GM23338 (cell line): Measurements from ENCODE around the gene FAM13B. TPM values are rescaled to one million over a fixed set of nuclear protein-coding genes. Genes with fewer than 3 reads are reported as not detected.

Experiments used
- ATAC-seq: fragments of 200-7000 bp; cut with Tn5 transposase; 3 replicates; pipeline ENCODE4 v1.9.1; 2020
- DNase-seq: peaks from one replicate; pipeline ENCODE4 v3.0.0-alpha.2; 2015; ENCODE audit warnings: low spot score
- H2AFZ ChIP-seq: fragments of 200-600 bp; sonication (generic); 2 replicates; pipeline ENCODE4 v1.8.0; 2016; ENCODE audit warnings: antibody characterized with exemption, mild to moderate bottlenecking, moderate library complexity
- H3F3A ChIP-seq: fragments of 200-600 bp; sonication (generic); replicated peaks from 2 replicates; pipeline ENCODE4 v1.8.0; 2017; ENCODE audit warnings: antibody characterized with exemption, mixed run types, low read depth
- H3K27ac ChIP-seq: fragments of 200-600 bp; sonication (generic); 2 replicates; pipeline ENCODE4 v1.6.1; 2016; ENCODE audit warnings: low read depth
- H3K27me3 ChIP-seq: fragments of 200-600 bp; sonication (generic); 2 replicates; pipeline ENCODE4 v1.8.0; 2016; ENCODE audit warnings: mild to moderate bottlenecking, mixed run types, moderate library complexity; ENCODE audit not compliant: insufficient read depth
- H3K36me3 ChIP-seq: fragments of 200-600 bp; sonication (generic); 2 replicates; pipeline ENCODE4 v1.8.0; 2016; ENCODE audit warnings: mild to moderate bottlenecking; ENCODE audit not compliant: insufficient read depth
- H3K4me1 ChIP-seq: fragments of 200-600 bp; sonication (generic); 2 replicates; pipeline ENCODE4 v1.8.0; 2016; ENCODE audit warnings: mild to moderate bottlenecking, moderate library complexity; ENCODE audit not compliant: insufficient read depth
- H3K4me2 ChIP-seq: fragments of 200-600 bp; sonication (generic); 2 replicates; pipeline ENCODE4 v1.7.1; 2017; ENCODE audit warnings: mixed run types
- H3K4me3 ChIP-seq: fragments of 200-600 bp; sonication (generic); 2 replicates; pipeline ENCODE4 v1.6.1; 2016; ENCODE audit warnings: mixed run types
- H3K79me2 ChIP-seq: fragments of 200-600 bp; sonication (generic); replicated peaks from 2 replicates; pipeline ENCODE4 v1.8.0; 2017; ENCODE audit warnings: mild to moderate bottlenecking; ENCODE audit not compliant: insufficient read depth
- H3K9me2 ChIP-seq: fragments of 200-600 bp; sonication (generic); 2 replicates; pipeline ENCODE4 v1.8.0; 2017; ENCODE audit not compliant: insufficient read depth
- H4K20me1 ChIP-seq: fragments of 200-600 bp; sonication (generic); replicated peaks from 2 replicates; pipeline ENCODE4 v1.8.0; 2017; ENCODE audit warnings: mild to moderate bottlenecking; ENCODE audit not compliant: insufficient read depth
- H3K27ac Mint-ChIP-seq: 2 replicates; pipeline ENCODE4 v1.8.0; 2020; ENCODE audit warnings: inconsistent platforms, mild to moderate bottlenecking, moderate library complexity, mixed read lengths
- H3K27me3 Mint-ChIP-seq: 3 replicates; pipeline ENCODE4 v1.8.0; 2022; ENCODE audit warnings: low read depth, mild to moderate bottlenecking, moderate library complexity, mixed read lengths, inconsistent platforms; ENCODE audit not compliant: insufficient read depth, poor library complexity
- H3K36me3 Mint-ChIP-seq: 3 replicates; pipeline ENCODE4 v1.8.0; 2021; ENCODE audit warnings: low read depth, mild to moderate bottlenecking, inconsistent platforms, moderate library complexity, mixed read lengths
- H3K4me1 Mint-ChIP-seq: 3 replicates; pipeline ENCODE4 v1.8.0; 2020; ENCODE audit warnings: mild to moderate bottlenecking, inconsistent platforms, mixed read lengths
- H3K4me3 Mint-ChIP-seq: 3 replicates; pipeline ENCODE4 v1.8.0; 2021; ENCODE audit warnings: moderate library complexity, mild to moderate bottlenecking, inconsistent platforms, mixed read lengths
- H3K9me3 Mint-ChIP-seq: 3 replicates; pipeline ENCODE4 v1.8.0; 2020; ENCODE audit warnings: moderate library complexity, mild to moderate bottlenecking, inconsistent platforms, mixed read lengths
- CREB1 ChIP-seq: fragments of 250-450 bp; sonication (Bioruptor Pico); IDR thresholded peaks from 2 replicates; pipeline ENCODE4 v1.5.0; 2020; ENCODE audit warnings: low read depth, mild to moderate bottlenecking, moderate library complexity
- CTCF ChIP-seq, 2 experiments: fragments of 200-600 bp in 1 of 2; sonication (generic) in 1 of 2; conservative IDR thresholded peaks; 2 replicates each; pipeline versions ENCODE4 v1.5.1 to v1.6.1; 2016 to 2017; ENCODE audit warnings: antibody characterized with exemption in 2 of 2, low read depth in 2 of 2, mild to moderate bottlenecking in 2 of 2, moderate library complexity in 1 of 2
- JUNB ChIP-seq: IDR thresholded peaks from one replicate; pipeline ENCODE4 v1.6.1; 2016; ENCODE audit warnings: antibody characterized with exemption; ENCODE audit not compliant: unreplicated experiment
- NANOG ChIP-seq: IDR thresholded peaks from 2 replicates; pipeline ENCODE4 v1.6.1; 2016; ENCODE audit warnings: antibody characterized with exemption, borderline replicate concordance
- POLR2AphosphoS5 ChIP-seq: IDR thresholded peaks from 2 replicates; pipeline ENCODE4 v1.6.1; 2016; ENCODE audit warnings: antibody characterized with exemption, low read depth
- STAT1 ChIP-seq: IDR thresholded peaks from one replicate; pipeline ENCODE4 v1.6.1; 2016; ENCODE audit warnings: antibody characterized with exemption; ENCODE audit not compliant: unreplicated experiment
- ZNF114 ChIP-seq: fragments of 250-450 bp; sonication (Bioruptor Pico); IDR thresholded peaks from 2 replicates; pipeline ENCODE4 v1.5.0; 2020; ENCODE audit warnings: mild to moderate bottlenecking, moderate library complexity
- polyA plus RNA-seq: library from polyadenylated mRNA; unstranded; fragments of >200 nt; fragmentation: Nextera tagmentation; extraction: Ambion mirVana; gene quantifications from 2 replicates; pipeline ENCODE4 v1.2.1, GENCODE V29; 2016
- total RNA-seq: library from RNA; depleted of rRNA; stranded (reverse); fragments of >200 nt; shearing (Covaris generic); gene quantifications from 2 replicates; pipeline ENCODE4 v1.2.3, GENCODE V29; 2014
- TF ChIP-seq, protein P1 (sequence below): IDR thresholded peaks from 2 replicates; pipeline ENCODE4 v1.6.1; 2016; ENCODE audit warnings: antibody characterized with exemption

The FAM13B gene
- total and polyA plus RNA-seq, 2 experiments from 2014 or later = 12.9 to 30.2 TPM

- no peak overlapping the region for H3K4me2 ChIP-seq
- no peaks in the 10 kb centered on the region for H3F3A ChIP-seq
- Mint-ChIP-seq H3K4me1 (no peaks in the 10 kb centered on the region), H3K4me3 (no peak overlapping the region), H3K36me3 (no peaks in the 10 kb centered on the region), H3K27ac (no peak overlapping the region), H3K9me3 (no peaks in the 10 kb centered on the region), H3K27me3 (no peaks in the 10 kb centered on the region)
- H3K4me3 ChIP-seq = no peak overlapping the region
- H3K27me3 ChIP-seq = no peaks in the 10 kb centered on the region
- H3K27ac ChIP-seq = no peak overlapping the region
- TF ChIP-seq POLR2AphosphoS5 (no peak), STAT1 (no peak), ZNF114 (CRISPR knock-in tag) (no peak), CREB1 (no peak), NANOG (no peak)
- TF ChIP-seq, protein P1, sequence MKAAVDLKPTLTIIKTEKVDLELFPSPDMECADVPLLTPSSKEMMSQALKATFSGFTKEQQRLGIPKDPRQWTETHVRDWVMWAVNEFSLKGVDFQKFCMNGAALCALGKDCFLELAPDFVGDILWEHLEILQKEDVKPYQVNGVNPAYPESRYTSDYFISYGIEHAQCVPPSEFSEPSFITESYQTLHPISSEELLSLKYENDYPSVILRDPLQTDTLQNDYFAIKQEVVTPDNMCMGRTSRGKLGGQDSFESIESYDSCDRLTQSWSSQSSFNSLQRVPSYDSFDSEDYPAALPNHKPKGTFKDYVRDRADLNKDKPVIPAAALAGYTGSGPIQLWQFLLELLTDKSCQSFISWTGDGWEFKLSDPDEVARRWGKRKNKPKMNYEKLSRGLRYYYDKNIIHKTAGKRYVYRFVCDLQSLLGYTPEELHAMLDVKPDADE = no peak
- no peaks in the 10 kb centered on the region for H3K36me3 ChIP-seq
- H2AFZ ChIP-seq = peak overlapping the region; percentile 64
- ATAC-seq = no peak
- H3K9me2 ChIP-seq = no peaks in the 10 kb centered on the region
- H3K4me1 ChIP-seq = no peaks in the 10 kb centered on the region
- DNase-seq = no peak
- no peaks in the 10 kb centered on the region for H3K79me2 ChIP-seq
- no peaks in the 10 kb centered on the region for H4K20me1 ChIP-seq
These were observed 136.3 kb downstream of the FAM13B start for GRCh38 chr5:137896560-137896959.

DNA sequence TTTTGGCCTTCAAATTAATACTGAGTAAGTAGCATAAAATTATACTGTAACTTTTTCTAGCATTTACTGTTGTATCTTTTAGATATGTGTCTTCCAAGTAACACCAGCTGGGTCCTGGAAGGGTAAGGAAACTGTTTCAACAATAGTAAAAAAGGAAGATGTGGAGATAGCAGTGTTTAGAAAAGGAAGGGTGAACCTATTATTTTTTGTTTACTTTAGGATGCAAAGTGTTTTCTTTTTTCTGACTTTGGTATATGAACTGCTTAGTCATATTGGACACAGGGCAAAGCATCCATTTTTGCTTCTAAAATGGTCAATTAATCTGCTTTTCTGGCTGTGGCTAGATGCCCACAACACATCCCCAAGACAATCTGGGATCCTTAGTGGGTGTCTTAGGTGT is 138.3 kb downstream of the FAM13B start:
- H3K4me1 Mint-ChIP-seq = peaks cover 5% of the 10 kb centered on the region; the same call in 2 of the 3 replicates
- H3K27me3 Mint-ChIP-seq = no peaks in the 10 kb centered on the region
- H3K27me3 ChIP-seq = no peaks in the 10 kb centered on the region
- DNase-seq (no peak), ATAC-seq (no peak)
- H3K4me3 Mint-ChIP-seq = no peak overlapping the region
- TF ChIP-seq, protein P1 = no peak
- TF ChIP-seq CREB1 = no peak
- no peak for TF ChIP-seq STAT1
- no peak for TF ChIP-seq JUNB
- no peaks in the 10 kb centered on the region for H3K9me3 Mint-ChIP-seq
- no peaks in the 10 kb centered on the region for H4K20me1 ChIP-seq
- H3K4me3 ChIP-seq = no peak overlapping the region
- no peaks in the 10 kb centered on the region for H3K79me2 ChIP-seq
- no peak overlapping the region for H3K27ac Mint-ChIP-seq
- H3K27ac ChIP-seq = no peak overlapping the region
- no peak overlapping the region for H2AFZ ChIP-seq
- no peaks in the 10 kb centered on the region; the same call in 1 of the 2 replicates for H3K4me1 ChIP-seq
- H3F3A ChIP-seq = no peaks in the 10 kb centered on the region
- H3K9me2 ChIP-seq = no peaks in the 10 kb centered on the region
- no peak overlapping the region for H3K4me2 ChIP-seq
- no peaks in the 10 kb centered on the region for H3K36me3 ChIP-seq
- no peaks in the 10 kb centered on the region for H3K36me3 Mint-ChIP-seq

DNA sequence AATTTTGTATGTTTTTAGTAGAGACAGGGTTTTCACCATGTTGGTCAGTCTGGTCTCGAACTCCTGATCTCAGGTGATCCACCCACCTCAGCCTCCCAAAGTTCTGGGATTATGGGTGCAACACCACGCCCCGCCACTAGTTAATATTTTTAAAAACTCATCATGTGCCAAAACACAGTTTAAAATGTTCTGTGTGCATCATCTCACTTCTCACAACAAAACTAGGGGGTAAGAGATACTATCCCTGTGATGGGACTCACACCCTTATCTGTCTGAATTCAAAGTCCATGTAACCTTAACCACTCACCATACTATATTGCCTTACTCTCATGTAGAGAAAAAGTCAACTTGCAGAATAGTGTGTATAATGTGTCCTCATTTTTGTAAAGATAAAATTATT is 141.0 kb downstream of the FAM13B start:
- ATAC-seq (no peak), DNase-seq (no peak)
- no peak overlapping the region for H3K27ac ChIP-seq
- H3K4me3 ChIP-seq = no peak overlapping the region
- H3K27me3 ChIP-seq = no peaks in the 10 kb centered on the region
- Mint-ChIP-seq H3K9me3 (no peaks in the 10 kb centered on the region; the same call in 2 of the 3 replicates), H3K27me3 (peaks cover 3% of the 10 kb centered on the region), H3K27ac (no peak overlapping the region), H3K36me3 (no peaks in the 10 kb centered on the region), H3K4me1 (peaks cover 13% of the 10 kb centered on the region; the same call in 2 of the 3 replicates), H3K4me3 (no peak overlapping the region)
- TF ChIP-seq CTCF (conservative IDR thresholded peaks at IDR 0.05; ENCODE audit: low read depth in 2 of 2) (peak in 1 of 2 experiments; percentile 53; a peak in 2 of 4 replicates), NANOG (no peak)
- H3K4me2 ChIP-seq = no peak overlapping the region
- peaks cover 7% of the 10 kb centered on the region; the same call in 1 of the 2 replicates for H3F3A ChIP-seq
- H3K9me2 ChIP-seq = no peaks in the 10 kb centered on the region
- peaks cover 16% of the 10 kb centered on the region for H3K4me1 ChIP-seq
- no peaks in the 10 kb centered on the region for H4K20me1 ChIP-seq
- H3K79me2 ChIP-seq = no peaks in the 10 kb centered on the region
- no peaks in the 10 kb centered on the region for H3K36me3 ChIP-seq
- no peak overlapping the region for H2AFZ ChIP-seq
